MG63 (cell line): ENCODE data around the gene ATP2A1. TPM values are rescaled to one million over a fixed set of nuclear protein-coding genes. Genes with fewer than 3 reads are reported as not detected.
"Not testable (repeated sequence)": the region's sequence is repeated elsewhere in the genome, so short reads cannot be mapped to it uniquely, and the experiment has no call there.

Experiments used
- DNase-seq: peaks from one replicate; pipeline ENCODE4 v3.0.0-alpha.2; 2020
- H3K27me3 ChIP-seq: fragments of 250-450 bp; sonication (Bioruptor Pico); 2 replicates; pipeline ENCODE4 v1.5.1; 2020; ENCODE audit warnings: mild to moderate bottlenecking, moderate library complexity
- H3K36me3 ChIP-seq: fragments of 250-450 bp; sonication (Bioruptor Pico); 2 replicates; pipeline ENCODE4 v1.5.1; 2020; ENCODE audit warnings: mild to moderate bottlenecking, moderate library complexity
- H3K4me3 ChIP-seq: fragments of 250-450 bp; sonication (Bioruptor Pico); 2 replicates; pipeline ENCODE4 v1.5.1; 2020; ENCODE audit warnings: mild to moderate bottlenecking, moderate library complexity
- H3K9me3 ChIP-seq: fragments of 250-450 bp; sonication (Bioruptor Pico); 2 replicates; pipeline ENCODE4 v1.5.1; 2020; ENCODE audit warnings: mild to moderate bottlenecking, moderate library complexity
- total RNA-seq: library from RNA; depleted of rRNA; stranded (reverse); fragments of >200 nt; shearing (Covaris generic); gene quantifications from 2 replicates; pipeline ENCODE4 v1.2.3, GENCODE V29; 2014; ENCODE audit warnings: low replicate concordance

Gene ATP2A1
- total RNA-seq, 1 experiment from 2014 or later: not detected

GRCh38 chr16:28845761-28846079 is 32.6 kb upstream of the ATP2A1 start:
- Histone ChIP-seq H3K9me3 (no peaks in the 10 kb centered on the region), H3K36me3 (peaks cover 50% of the 10 kb centered on the region), H3K27me3 (no peaks in the 10 kb centered on the region), H3K4me3 (peak overlapping the region; percentile 88)
- DNase-seq: no peak

- Histone ChIP-seq H3K4me3 (peak within 1 kb of the TSS; percentile 88), H3K27me3 (no peaks in the 10 kb centered on the region), H3K9me3 (no peaks in the 10 kb centered on the region), H3K36me3 (peaks cover 44% of the 10 kb centered on the region)
- peak; percentile 99 for DNase-seq
These were observed 32.0 kb upstream of the ATP2A1 start, which contains the start of gene TUFM for GRCh38 chr16:28846080-28846932. TUFM (minus strand) TSS chr16:28846348; CDS start chr16:28846269, 79 bp downstream.

DNA sequence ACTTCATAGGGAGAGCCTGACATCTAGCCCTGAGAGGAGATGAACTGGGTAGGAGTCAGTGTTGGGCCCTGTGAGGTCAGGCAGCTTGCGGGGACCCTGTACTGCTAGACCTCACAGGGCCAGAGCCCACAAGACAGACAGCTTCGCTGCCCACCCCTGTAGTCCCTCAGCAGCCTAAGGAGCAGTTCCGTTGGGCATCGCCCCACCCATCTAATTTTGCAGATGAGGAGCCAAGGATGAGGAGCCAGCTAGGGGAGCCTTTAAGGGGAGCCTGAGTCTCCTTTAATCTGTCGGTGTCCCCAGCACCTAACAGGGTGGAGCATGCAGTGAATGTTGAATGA is 31.4 kb upstream of the ATP2A1 start:
- Histone ChIP-seq H3K4me3 (peak overlapping the region; percentile 88), H3K9me3 (no peaks in the 10 kb centered on the region), H3K27me3 (no peaks in the 10 kb centered on the region), H3K36me3 (peaks cover 39% of the 10 kb centered on the region)
- peak; percentile 30 for DNase-seq

GRCh38 chr16:28858421-28858820 is 19.9 kb upstream of the ATP2A1 start:
- DNase-seq: peak; percentile 66
- Histone ChIP-seq H3K4me3 (no peak overlapping the region), H3K27me3 (no peaks in the 10 kb centered on the region), H3K36me3 (peaks cover 17% of the 10 kb centered on the region), H3K9me3 (no peaks in the 10 kb centered on the region)

DNA sequence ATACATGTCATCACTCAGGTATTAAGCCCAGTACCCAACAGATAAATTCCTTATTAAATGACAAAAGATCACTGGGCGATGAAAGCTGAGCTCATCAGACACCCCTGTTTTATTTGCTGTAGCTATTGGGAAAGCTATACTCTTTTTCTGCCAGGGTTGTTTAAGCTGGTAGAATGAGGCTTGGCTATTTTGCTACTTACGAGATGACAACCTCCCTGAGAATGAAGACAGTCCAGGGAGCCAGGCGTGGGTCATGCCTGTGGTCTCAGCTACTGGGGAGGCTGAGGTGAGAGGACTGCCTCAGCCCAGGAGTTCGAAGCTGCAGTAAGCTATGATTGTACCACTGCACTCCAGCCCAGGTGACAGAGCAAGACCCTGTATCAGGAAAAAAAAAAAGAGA is 19.0 kb upstream of the ATP2A1 start:
- peaks cover 17% of the 10 kb centered on the region for H3K36me3 ChIP-seq
- no peaks in the 10 kb centered on the region for H3K27me3 ChIP-seq
- no peak for DNase-seq
- no peaks in the 10 kb centered on the region for H3K9me3 ChIP-seq
- H3K4me3 ChIP-seq: no peak overlapping the region

- H3K27me3 ChIP-seq: no peaks in the 10 kb centered on the region
- peak; percentile 62 for DNase-seq
- H3K36me3 ChIP-seq: peaks cover 42% of the 10 kb centered on the region
- H3K4me3 ChIP-seq: peak overlapping the region; percentile 71
- H3K9me3 ChIP-seq: no peaks in the 10 kb centered on the region
These were observed 14.1 kb upstream of the ATP2A1 start for GRCh38 chr16:28863929-28864793.

DNA sequence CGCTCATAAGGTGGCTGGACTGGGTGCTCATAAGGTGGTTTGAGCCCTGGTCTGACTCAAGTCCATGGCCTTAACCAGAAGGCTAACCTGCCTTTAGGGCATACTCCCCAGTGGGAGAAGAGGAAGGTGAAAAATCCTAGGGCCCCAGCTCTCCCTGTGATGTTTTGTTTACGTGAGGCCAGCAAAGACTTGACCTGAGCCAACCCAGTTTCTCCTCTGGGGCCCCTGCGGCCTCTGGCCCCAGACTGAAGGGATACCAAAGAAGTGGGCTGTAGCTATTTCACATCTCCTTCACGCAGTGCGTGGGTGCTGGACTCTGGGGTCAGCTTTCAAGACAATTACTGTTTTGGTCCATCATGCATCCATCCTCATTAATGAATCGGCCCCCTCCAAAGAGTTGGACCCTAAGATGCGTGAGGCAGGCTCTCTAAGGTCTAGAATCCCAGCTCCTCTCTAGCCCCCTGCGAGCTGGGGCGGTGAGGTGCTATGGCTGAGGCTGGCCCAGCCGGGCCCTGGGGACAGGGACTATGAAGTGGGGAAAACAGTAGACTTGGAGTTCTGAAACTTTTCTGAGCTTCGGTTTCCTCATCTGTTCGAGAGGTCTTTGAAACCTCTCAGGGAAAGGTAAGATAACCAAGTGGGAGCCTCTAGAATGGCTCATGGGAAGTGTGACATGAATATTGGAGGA is 13.1 kb upstream of the ATP2A1 start:
- Histone ChIP-seq H3K9me3 (no peaks in the 10 kb centered on the region), H3K4me3 (peak overlapping the region; percentile 71), H3K27me3 (no peaks in the 10 kb centered on the region), H3K36me3 (peaks cover 52% of the 10 kb centered on the region)
- no peak for DNase-seq

DNA sequence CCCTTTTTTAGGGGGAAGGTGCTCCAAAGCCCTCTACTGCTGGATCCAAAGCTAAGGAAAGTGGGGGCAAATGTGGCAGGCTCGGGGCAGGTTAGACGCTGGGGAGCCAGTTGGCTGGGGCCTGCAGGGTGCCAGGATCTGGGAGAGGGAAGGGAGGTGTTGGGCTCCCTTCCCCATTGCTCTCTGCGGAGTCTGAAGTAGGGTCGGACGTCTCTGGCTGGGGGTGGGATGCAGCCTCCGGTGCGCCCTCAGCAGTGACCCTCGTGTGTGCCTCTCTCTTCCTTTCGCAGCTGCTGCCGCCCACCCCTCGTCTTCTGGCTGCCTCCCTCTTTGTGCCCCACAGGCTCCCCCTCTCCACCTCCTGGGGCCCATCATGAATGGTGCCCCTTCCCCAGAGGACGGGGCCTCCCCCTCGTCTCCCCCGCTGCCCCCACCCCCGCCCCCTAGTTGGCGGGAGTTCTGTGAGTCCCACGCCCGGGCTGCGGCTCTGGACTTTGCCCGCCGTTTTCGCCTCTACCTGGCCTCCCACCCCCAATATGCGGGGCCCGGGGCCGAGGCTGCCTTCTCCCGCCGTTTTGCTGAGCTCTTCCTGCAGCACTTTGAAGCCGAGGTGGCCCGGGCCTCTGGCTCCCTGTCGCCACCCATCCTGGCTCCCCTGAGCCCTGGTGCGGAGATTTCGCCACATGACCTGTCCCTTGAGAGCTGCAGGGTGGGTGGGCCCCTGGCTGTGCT is 12.4 kb upstream of the ATP2A1 start:
- no peak overlapping the region for H3K4me3 ChIP-seq
- H3K9me3 ChIP-seq: no peaks in the 10 kb centered on the region
- H3K27me3 ChIP-seq: no peaks in the 10 kb centered on the region
- no peak for DNase-seq
- peaks cover 57% of the 10 kb centered on the region for H3K36me3 ChIP-seq

DNA sequence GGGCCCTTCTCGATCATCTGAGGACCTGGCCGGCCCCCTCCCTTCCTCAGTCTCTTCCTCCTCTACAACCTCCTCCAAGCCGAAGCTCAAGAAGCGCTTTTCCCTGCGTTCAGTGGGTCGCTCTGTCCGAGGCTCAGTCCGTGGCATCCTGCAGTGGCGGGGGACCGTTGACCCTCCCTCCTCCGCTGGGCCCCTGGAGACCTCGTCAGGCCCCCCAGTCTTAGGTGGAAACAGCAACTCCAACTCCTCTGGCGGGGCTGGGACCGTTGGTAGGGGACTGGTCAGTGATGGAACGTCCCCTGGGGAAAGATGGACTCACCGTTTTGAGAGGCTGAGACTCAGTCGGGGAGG is 11.9 kb upstream of the ATP2A1 start:
- no peaks in the 10 kb centered on the region for H3K27me3 ChIP-seq
- no peaks in the 10 kb centered on the region for H3K9me3 ChIP-seq
- no peak for DNase-seq
- H3K4me3 ChIP-seq: no peak overlapping the region
- H3K36me3 ChIP-seq: peaks cover 58% of the 10 kb centered on the region

DNA sequence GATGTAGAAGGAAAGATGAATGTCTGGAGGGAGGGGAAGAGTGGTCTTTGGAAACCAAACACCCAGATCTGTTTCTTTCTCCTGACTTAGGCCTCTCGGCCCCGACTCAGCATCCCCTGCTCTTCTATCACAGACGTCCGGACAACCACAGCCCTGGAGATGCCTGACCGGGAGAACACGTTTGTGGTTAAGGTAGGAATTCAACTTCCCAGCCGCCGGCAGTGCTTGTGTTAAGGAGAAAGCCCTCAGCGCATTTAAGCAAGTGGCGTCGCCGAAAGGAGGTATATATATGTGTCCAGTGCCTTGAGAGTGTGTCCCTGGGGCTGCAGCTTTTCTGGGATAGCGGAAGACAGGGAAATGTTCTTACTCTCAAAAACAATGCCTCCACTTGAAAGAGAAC is 11.0 kb upstream of the ATP2A1 start:
- peaks cover 56% of the 10 kb centered on the region for H3K36me3 ChIP-seq
- DNase-seq: no peak
- H3K4me3 ChIP-seq: no peak overlapping the region
- H3K9me3 ChIP-seq: no peaks in the 10 kb centered on the region
- no peaks in the 10 kb centered on the region for H3K27me3 ChIP-seq

DNA sequence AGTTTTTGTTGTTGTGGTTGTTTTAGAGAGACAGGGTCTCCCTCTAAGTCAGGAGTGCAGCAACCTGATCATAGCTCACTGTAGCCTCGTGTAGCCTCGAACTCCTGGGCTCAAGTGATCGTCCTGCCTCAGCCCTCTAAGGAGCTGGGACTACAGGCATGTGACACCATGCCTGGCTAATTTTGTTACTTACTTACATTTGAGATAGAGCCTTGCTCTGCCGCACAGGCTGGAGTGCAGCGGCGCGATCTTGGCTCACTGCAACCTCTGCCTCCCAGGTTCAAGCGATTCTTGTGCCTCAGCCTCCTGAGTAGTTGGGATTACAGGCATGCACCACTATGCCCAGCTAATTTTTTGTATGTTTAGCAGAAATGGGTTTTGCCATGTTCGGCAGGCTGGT is 10.6 kb upstream of the ATP2A1 start:
- H3K27me3 ChIP-seq, DNase-seq, H3K9me3 ChIP-seq, H3K4me3 ChIP-seq: not testable (repeated sequence)
- peaks cover 59% of the 10 kb centered on the region for H3K36me3 ChIP-seq

GRCh38 chr16:28869201-28869600 is 9.1 kb upstream of the ATP2A1 start:
- no peak overlapping the region for H3K4me3 ChIP-seq
- no peaks in the 10 kb centered on the region for H3K9me3 ChIP-seq
- peaks cover 74% of the 10 kb centered on the region for H3K36me3 ChIP-seq
- H3K27me3 ChIP-seq: no peaks in the 10 kb centered on the region
- DNase-seq: no peak

GRCh38 chr16:28872952-28873351 is 5.3 kb upstream of the ATP2A1 start:
- Histone ChIP-seq H3K36me3 (peaks cover 56% of the 10 kb centered on the region), H3K9me3 (no peaks in the 10 kb centered on the region), H3K27me3 (no peaks in the 10 kb centered on the region), H3K4me3 (no peak overlapping the region)
- DNase-seq: no peak

GRCh38 chr16:28873543-28874201 is 4.6 kb upstream of the ATP2A1 start:
- Histone ChIP-seq H3K4me3 (no peak overlapping the region), H3K36me3 (peaks cover 49% of the 10 kb centered on the region), H3K9me3 (no peaks in the 10 kb centered on the region), H3K27me3 (no peaks in the 10 kb centered on the region)
- DNase-seq: no peak

- Histone ChIP-seq H3K36me3 (peaks cover 42% of the 10 kb centered on the region), H3K4me3 (no peak overlapping the region), H3K27me3 (no peaks in the 10 kb centered on the region), H3K9me3 (no peaks in the 10 kb centered on the region)
- DNase-seq: no peak
These were observed 3.9 kb upstream of the ATP2A1 start for GRCh38 chr16:28874406-28874805.
